Measurements from ENCODE around the gene VEGFB. TPM values are rescaled to one million over a fixed set of nuclear protein-coding genes. Genes with fewer than 3 reads are reported as not detected.
A peak's percentile ranks its signal among the peaks of the same experiment; 100 is the strongest.

Gene VEGFB
- total RNA-seq, result 45.2 TPM

- peak; percentile 35 for ATAC-seq
Measured at GRCh38 chr11:64233913-64234586, at the start of gene VEGFB. TSS of gene VEGFB (plus strand) at chr11:64234584. CDS start at chr11:64234834, 250 bp downstream.

GRCh38 chr11:64185175-64185692 is 49.1 kb upstream of the VEGFB start:
- ATAC-seq, result peak; percentile 28

GRCh38 chr11:64185693-64186491 is 48.5 kb upstream of the VEGFB start, which contains the start of gene STIP1:
TSS of gene STIP1 (plus strand) at chr11:64186171. CDS start at chr11:64186262, 91 bp downstream.
- ATAC-seq, result peak; percentile 94

GRCh38 chr11:64186492-64187165 is 47.8 kb upstream of the VEGFB start:
- ATAC-seq, result no peak

- no peak for ATAC-seq
Measured at GRCh38 chr11:64192434-64192833, 42.0 kb upstream of the VEGFB start.

- ATAC-seq, result no peak
Measured at GRCh38 chr11:64196626-64197025, 37.8 kb upstream of the VEGFB start.

- ATAC-seq, result no peak
Measured at GRCh38 chr11:64198511-64198910, 35.9 kb upstream of the VEGFB start.

- ATAC-seq, result no peak
Measured at GRCh38 chr11:64201543-64201942, 32.8 kb upstream of the VEGFB start.

GRCh38 chr11:64202992-64203391 is 31.4 kb upstream of the VEGFB start:
- ATAC-seq, result no peak

GRCh38 chr11:64203421-64204079 is 30.8 kb upstream of the VEGFB start:
- ATAC-seq, result no peak

- ATAC-seq, result no peak
Measured at GRCh38 chr11:64204080-64204440, 30.3 kb upstream of the VEGFB start.

- peak; percentile 69 for ATAC-seq
Measured at GRCh38 chr11:64204464-64204989, 29.9 kb upstream of the VEGFB start.

GRCh38 chr11:64206457-64207255 is 27.7 kb upstream of the VEGFB start, which contains the start of gene FERMT3:
TSS of gene FERMT3 (plus strand) at chr11:64206721. CDS start at chr11:64207365, 644 bp downstream.
- ATAC-seq, result peak; percentile 20

- peak; percentile 32 for ATAC-seq
Measured at GRCh38 chr11:64207256-64208085, 26.9 kb upstream of the VEGFB start.

- ATAC-seq, result no peak
Measured at GRCh38 chr11:64208086-64208795, 26.1 kb upstream of the VEGFB start.

- no peak for ATAC-seq
Measured at GRCh38 chr11:64208796-64209562, 25.4 kb upstream of the VEGFB start.

- no peak for ATAC-seq
Measured at GRCh38 chr11:64209563-64209843, 24.9 kb upstream of the VEGFB start.

- no peak for ATAC-seq
Measured at GRCh38 chr11:64210301-64211020, 23.9 kb upstream of the VEGFB start.
